SK-N-SH treated with all-trans-retinoic acid at 6 μM for 48 hours (cell line): ENCODE measurements around the gene GPHA2.

Experiments used
- ATAC-seq: fragments of 200-7000 bp; cut with Tn5 transposase; 3 replicates; pipeline ENCODE4 v1.9.1; 2020; ENCODE audit warnings: mild to moderate bottlenecking, moderate library complexity
- BACH2 ChIP-seq: fragments of 250-450 bp; sonication (Bioruptor Pico); IDR thresholded peaks from 2 replicates; pipeline ENCODE4 v1.9.0; 2021; ENCODE audit warnings: mild to moderate bottlenecking, borderline replicate concordance
- CSDC2 ChIP-seq: fragments of 250-450 bp; sonication (Bioruptor Pico); IDR thresholded peaks from 2 replicates; pipeline ENCODE4 v1.5.0; 2020; ENCODE audit warnings: mild to moderate bottlenecking, moderate library complexity
- ESRRG ChIP-seq: fragments of 250-450 bp; sonication (Bioruptor Pico); IDR thresholded peaks from 2 replicates; pipeline ENCODE4 v1.6.1; 2021; ENCODE audit warnings: mild to moderate bottlenecking
- GLIS3 ChIP-seq: fragments of 250-450 bp; sonication (Bioruptor Pico); IDR thresholded peaks from 2 replicates; pipeline ENCODE4 v1.5.0; 2020; ENCODE audit warnings: mild to moderate bottlenecking, moderate library complexity
- ISL1 ChIP-seq: fragments of 250-450 bp; sonication (Bioruptor Pico); IDR thresholded peaks from 2 replicates; pipeline ENCODE4 v2.1.2; 2022; ENCODE audit warnings: mild to moderate bottlenecking, moderate library complexity
- PPARA ChIP-seq: fragments of 250-450 bp; sonication (Bioruptor Pico); IDR thresholded peaks from 2 replicates; pipeline ENCODE4 v1.5.0; 2020; ENCODE audit warnings: mild to moderate bottlenecking, borderline replicate concordance
- RARB ChIP-seq: fragments of 250-450 bp; sonication (Bioruptor Pico); IDR thresholded peaks from 2 replicates; pipeline ENCODE4 v1.8.0; 2021; ENCODE audit warnings: mild to moderate bottlenecking, moderate library complexity
- SNAI2 ChIP-seq: fragments of 250-450 bp; sonication (Bioruptor Pico); IDR thresholded peaks from 2 replicates; pipeline ENCODE4 v1.5.0; 2020; ENCODE audit warnings: mild to moderate bottlenecking, moderate library complexity
- TCF4 ChIP-seq: fragments of 250-450 bp; sonication (Bioruptor Pico); IDR thresholded peaks from 2 replicates; pipeline ENCODE4 v1.8.0; 2021; ENCODE audit warnings: mild to moderate bottlenecking, moderate library complexity, borderline replicate concordance
- TOX ChIP-seq: fragments of 250-450 bp; sonication (Bioruptor Pico); IDR thresholded peaks from 2 replicates; pipeline ENCODE4 v1.8.0; 2021; ENCODE audit warnings: mild to moderate bottlenecking, moderate library complexity, borderline replicate concordance
- ZC3H10 ChIP-seq: fragments of 250-450 bp; sonication (Bioruptor Pico); IDR thresholded peaks from 2 replicates; pipeline ENCODE4 v1.5.1; 2021; ENCODE audit warnings: mild to moderate bottlenecking, moderate library complexity
- ZFP3 ChIP-seq: fragments of 250-450 bp; sonication (Bioruptor Pico); IDR thresholded peaks from 2 replicates; pipeline ENCODE4 v1.5.0; 2020; ENCODE audit warnings: mild to moderate bottlenecking, moderate library complexity
- ZFP30 ChIP-seq: fragments of 450-650 bp; formaldehyde crosslinking; IDR thresholded peaks from 2 replicates; pipeline ENCODE4 v1.5.0; 2022; ENCODE audit warnings: mild to moderate bottlenecking, moderate library complexity
- ZNF565 ChIP-seq: fragments of 450-650 bp; formaldehyde crosslinking; conservative IDR thresholded peaks from 2 replicates; pipeline ENCODE4 v1.5.0; 2020; ENCODE audit warnings: low read depth, mild to moderate bottlenecking, moderate library complexity
- ZNF8 ChIP-seq: fragments of 450-650 bp; formaldehyde crosslinking; IDR thresholded peaks from 2 replicates; pipeline ENCODE4 v1.5.0; 2020; ENCODE audit warnings: mild to moderate bottlenecking, moderate library complexity
- TF ChIP-seq, protein P1 (sequence below): fragments of 250-450 bp; sonication (Bioruptor Pico); IDR thresholded peaks from 2 replicates; pipeline ENCODE4 v1.8.0; 2020; ENCODE audit warnings: mild to moderate bottlenecking, moderate library complexity, borderline replicate concordance
- TF ChIP-seq, protein P2 (sequence below): fragments of 250-450 bp; sonication (Bioruptor Pico); IDR thresholded peaks from 2 replicates; pipeline ENCODE4 v1.5.1; 2020; ENCODE audit warnings: low read depth, mild to moderate bottlenecking, moderate library complexity
- TF ChIP-seq, protein P3 (sequence below): fragments of 250-450 bp; sonication (Bioruptor Pico); IDR thresholded peaks from 2 replicates; pipeline ENCODE4 v1.5.1; 2021; ENCODE audit warnings: mild to moderate bottlenecking, moderate library complexity
- TF ChIP-seq, protein P4 (sequence below): fragments of 250-450 bp; sonication (Bioruptor Pico); IDR thresholded peaks from 2 replicates; pipeline ENCODE4 v1.5.0; 2020; ENCODE audit warnings: mild to moderate bottlenecking, moderate library complexity
- TF ChIP-seq, protein P5 (sequence below): fragments of 250-450 bp; sonication (Bioruptor Pico); IDR thresholded peaks from 2 replicates; pipeline ENCODE4 v1.8.0; 2021; ENCODE audit warnings: low read depth, mild to moderate bottlenecking, moderate library complexity, borderline replicate concordance

GPHA2 gene

DNA sequence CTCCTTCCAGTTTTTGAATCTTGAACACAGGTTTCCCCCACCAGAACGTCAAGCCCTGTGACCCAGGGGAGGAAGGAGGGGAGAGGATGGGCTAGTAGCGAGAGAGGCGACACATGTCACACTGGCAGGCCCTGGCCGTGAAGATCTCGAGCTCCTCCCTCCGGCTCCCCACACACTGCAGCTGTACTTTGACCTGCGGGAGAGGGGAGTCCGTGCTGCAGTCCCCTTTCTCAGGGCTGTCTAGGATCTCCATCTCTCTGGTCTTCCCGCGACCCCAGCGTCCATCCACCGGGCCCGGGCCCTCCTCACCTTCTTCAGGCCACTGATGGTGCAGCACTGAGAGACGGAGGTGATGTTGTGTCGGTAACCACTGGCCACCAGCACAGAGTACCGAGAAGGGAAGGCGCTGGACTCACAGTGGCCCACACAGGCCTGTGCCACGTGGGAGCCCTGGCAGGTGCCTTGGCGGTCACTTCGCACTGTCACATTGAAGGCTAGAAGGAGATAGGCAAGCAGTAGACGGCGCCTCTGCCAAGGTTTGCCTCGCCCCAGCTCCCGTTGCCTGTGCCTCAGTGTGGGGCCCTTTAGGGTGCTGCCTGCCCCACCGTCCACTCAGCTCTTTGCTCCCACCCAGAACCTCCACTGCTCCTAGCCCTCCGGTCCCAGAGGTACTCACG is 873 bp downstream of the GPHA2 start:
- no peak; the same call in 2 of the 3 replicates for ATAC-seq
- TF ChIP-seq ZFP3 (CRISPR knock-in tag) = no peak
- no peak for TF ChIP-seq TCF4 (CRISPR knock-in tag)
- no peak for TF ChIP-seq RARB (CRISPR knock-in tag)
- TF ChIP-seq, protein P1, sequence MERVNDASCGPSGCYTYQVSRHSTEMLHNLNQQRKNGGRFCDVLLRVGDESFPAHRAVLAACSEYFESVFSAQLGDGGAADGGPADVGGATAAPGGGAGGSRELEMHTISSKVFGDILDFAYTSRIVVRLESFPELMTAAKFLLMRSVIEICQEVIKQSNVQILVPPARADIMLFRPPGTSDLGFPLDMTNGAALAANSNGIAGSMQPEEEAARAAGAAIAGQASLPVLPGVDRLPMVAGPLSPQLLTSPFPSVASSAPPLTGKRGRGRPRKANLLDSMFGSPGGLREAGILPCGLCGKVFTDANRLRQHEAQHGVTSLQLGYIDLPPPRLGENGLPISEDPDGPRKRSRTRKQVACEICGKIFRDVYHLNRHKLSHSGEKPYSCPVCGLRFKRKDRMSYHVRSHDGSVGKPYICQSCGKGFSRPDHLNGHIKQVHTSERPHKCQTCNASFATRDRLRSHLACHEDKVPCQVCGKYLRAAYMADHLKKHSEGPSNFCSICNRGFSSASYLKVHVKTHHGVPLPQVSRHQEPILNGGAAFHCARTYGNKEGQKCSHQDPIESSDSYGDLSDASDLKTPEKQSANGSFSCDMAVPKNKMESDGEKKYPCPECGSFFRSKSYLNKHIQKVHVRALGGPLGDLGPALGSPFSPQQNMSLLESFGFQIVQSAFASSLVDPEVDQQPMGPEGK = no peak
- TF ChIP-seq SNAI2 (CRISPR knock-in tag) = no peak
- no peak for TF ChIP-seq ZNF565 (CRISPR knock-in tag)
- TF ChIP-seq, all 23 proteins: peak for 0

DNA sequence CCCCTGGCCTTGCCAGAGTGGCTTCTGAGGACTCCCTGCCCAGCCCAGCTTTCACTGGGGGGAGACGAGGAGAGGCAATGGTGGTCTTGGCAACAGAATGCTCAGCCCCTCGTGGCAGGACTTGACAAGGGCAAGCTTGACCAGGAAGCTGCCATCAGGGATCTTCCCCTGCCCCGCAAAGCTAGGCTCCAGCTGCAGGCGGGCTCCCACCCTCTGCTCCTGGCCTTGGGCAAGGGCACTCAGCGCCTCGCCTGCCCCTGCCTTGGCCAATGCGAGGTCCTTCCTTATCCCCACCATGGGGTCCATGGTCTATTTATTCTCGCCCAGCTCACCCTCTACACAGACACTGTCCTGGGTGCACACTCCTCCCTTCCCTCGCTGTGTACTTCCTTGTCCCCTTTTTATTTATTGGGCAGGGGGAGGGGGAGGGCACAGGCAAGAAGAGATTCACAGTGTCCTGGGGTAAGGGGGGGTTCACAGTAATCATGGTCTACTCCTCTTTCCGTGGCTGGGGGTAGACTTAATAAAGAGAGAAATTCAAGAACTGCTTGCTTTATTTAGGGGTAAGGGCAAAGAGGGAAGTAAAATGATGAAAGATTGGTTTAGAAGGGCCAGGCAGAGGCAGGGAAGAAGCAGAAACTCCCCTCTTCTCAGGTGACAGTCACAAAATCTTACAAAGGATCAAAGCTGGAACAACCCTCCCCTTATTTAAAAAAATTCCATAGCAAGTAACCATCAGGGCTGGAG is 1.6 kb downstream of the GPHA2 start:
- TF ChIP-seq ZC3H10 (CRISPR knock-in tag) = no peak
- TF ChIP-seq, protein P2, sequence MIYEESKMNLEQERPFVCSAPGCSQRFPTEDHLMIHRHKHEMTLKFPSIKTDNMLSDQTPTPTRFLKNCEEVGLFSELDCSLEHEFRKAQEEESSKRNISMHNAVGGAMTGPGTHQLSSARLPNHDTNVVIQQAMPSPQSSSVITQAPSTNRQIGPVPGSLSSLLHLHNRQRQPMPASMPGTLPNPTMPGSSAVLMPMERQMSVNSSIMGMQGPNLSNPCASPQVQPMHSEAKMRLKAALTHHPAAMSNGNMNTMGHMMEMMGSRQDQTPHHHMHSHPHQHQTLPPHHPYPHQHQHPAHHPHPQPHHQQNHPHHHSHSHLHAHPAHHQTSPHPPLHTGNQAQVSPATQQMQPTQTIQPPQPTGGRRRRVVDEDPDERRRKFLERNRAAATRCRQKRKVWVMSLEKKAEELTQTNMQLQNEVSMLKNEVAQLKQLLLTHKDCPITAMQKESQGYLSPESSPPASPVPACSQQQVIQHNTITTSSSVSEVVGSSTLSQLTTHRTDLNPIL = no peak
- no peak for TF ChIP-seq ISL1 (CRISPR knock-in tag)
- TF ChIP-seq, protein P3, sequence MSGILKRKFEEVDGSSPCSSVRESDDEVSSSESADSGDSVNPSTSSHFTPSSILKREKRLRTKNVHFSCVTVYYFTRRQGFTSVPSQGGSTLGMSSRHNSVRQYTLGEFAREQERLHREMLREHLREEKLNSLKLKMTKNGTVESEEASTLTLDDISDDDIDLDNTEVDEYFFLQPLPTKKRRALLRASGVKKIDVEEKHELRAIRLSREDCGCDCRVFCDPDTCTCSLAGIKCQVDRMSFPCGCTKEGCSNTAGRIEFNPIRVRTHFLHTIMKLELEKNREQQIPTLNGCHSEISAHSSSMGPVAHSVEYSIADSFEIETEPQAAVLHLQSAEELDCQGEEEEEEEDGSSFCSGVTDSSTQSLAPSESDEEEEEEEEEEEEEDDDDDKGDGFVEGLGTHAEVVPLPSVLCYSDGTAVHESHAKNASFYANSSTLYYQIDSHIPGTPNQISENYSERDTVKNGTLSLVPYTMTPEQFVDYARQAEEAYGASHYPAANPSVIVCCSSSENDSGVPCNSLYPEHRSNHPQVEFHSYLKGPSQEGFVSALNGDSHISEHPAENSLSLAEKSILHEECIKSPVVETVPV (CRISPR knock-in tag) = no peak
- TF ChIP-seq GLIS3 (CRISPR knock-in tag) = no peak
- TF ChIP-seq RARB (CRISPR knock-in tag) = no peak
- no peak for TF ChIP-seq BACH2 (CRISPR knock-in tag)
- TF ChIP-seq, protein P4, sequence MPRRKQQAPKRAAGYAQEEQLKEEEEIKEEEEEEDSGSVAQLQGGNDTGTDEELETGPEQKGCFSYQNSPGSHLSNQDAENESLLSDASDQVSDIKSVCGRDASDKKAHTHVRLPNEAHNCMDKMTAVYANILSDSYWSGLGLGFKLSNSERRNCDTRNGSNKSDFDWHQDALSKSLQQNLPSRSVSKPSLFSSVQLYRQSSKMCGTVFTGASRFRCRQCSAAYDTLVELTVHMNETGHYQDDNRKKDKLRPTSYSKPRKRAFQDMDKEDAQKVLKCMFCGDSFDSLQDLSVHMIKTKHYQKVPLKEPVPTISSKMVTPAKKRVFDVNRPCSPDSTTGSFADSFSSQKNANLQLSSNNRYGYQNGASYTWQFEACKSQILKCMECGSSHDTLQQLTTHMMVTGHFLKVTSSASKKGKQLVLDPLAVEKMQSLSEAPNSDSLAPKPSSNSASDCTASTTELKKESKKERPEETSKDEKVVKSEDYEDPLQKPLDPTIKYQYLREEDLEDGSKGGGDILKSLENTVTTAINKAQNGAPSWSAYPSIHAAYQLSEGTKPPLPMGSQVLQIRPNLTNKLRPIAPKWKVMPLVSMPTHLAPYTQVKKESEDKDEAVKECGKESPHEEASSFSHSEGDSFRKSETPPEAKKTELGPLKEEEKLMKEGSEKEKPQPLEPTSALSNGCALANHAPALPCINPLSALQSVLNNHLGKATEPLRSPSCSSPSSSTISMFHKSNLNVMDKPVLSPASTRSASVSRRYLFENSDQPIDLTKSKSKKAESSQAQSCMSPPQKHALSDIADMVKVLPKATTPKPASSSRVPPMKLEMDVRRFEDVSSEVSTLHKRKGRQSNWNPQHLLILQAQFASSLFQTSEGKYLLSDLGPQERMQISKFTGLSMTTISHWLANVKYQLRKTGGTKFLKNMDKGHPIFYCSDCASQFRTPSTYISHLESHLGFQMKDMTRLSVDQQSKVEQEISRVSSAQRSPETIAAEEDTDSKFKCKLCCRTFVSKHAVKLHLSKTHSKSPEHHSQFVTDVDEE (CRISPR knock-in tag) = no peak
- TF ChIP-seq, protein P1 = no peak
- TF ChIP-seq ZNF565 (CRISPR knock-in tag) = no peak
- TF ChIP-seq TOX (CRISPR knock-in tag) = no peak
- TF ChIP-seq ZFP3 (CRISPR knock-in tag) = no peak
- TF ChIP-seq CSDC2 (CRISPR knock-in tag) = no peak
- TF ChIP-seq ESRRG = no peak
- TF ChIP-seq ZFP30 (CRISPR knock-in tag) = no peak
- TF ChIP-seq, protein P5, sequence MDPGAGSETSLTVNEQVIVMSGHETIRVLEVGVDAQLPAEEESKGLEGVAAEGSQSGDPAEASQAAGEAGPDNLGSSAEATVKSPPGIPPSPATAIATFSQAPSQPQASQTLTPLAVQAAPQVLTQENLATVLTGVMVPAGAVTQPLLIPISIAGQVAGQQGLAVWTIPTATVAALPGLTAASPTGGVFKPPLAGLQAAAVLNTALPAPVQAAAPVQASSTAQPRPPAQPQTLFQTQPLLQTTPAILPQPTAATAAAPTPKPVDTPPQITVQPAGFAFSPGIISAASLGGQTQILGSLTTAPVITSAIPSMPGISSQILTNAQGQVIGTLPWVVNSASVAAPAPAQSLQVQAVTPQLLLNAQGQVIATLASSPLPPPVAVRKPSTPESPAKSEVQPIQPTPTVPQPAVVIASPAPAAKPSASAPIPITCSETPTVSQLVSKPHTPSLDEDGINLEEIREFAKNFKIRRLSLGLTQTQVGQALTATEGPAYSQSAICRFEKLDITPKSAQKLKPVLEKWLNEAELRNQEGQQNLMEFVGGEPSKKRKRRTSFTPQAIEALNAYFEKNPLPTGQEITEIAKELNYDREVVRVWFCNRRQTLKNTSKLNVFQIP (CRISPR knock-in tag) = no peak
- TF ChIP-seq TCF4 (CRISPR knock-in tag) = no peak
- TF ChIP-seq PPARA = no peak
- no peak for TF ChIP-seq ZNF8 (CRISPR knock-in tag)

More for the DNA sequence above, 1.6 kb downstream of the GPHA2 start:
- no peak for ATAC-seq
